Left lung (tissue), 10 donors: Measurements from ENCODE around the gene HPN. TPM values are rescaled to one million over a fixed set of nuclear protein-coding genes. Genes with fewer than 3 reads are reported as not detected.

Experiments
- ATAC-seq: fragments of 200-7000 bp; cut with Tn5 transposase; one replicate; pipeline ENCODE4 v1.9.1; 2020; ENCODE audit warnings: moderate library complexity
- DNase-seq, 4 donors: peaks; one replicate each; pipeline ENCODE4 v3.0.0-alpha.2; 2013 to 2020
- H3K27ac ChIP-seq, 2 donors: fragments of 200-600 bp; sonication (generic) in 1 of 2; one replicate each; pipeline versions ENCODE4 v1.5.0 to v1.8.0; 2020 to 2021
- H3K27me3 ChIP-seq, 2 donors: fragments of 200-600 bp; sonication (generic) in 1 of 2; one replicate each; pipeline versions ENCODE4 v1.5.0 to v1.8.0; 2020 to 2021
- H3K36me3 ChIP-seq, 2 donors: fragments of 200-600 bp; sonication (generic) in 1 of 2; one replicate each; pipeline versions ENCODE4 v1.5.0 to v1.8.0; 2020 to 2021
- H3K4me1 ChIP-seq, 2 donors: fragments of 200-600 bp; one replicate each; pipeline ENCODE4 v1.8.0; 2021
- H3K4me3 ChIP-seq, 2 donors: fragments of 200-600 bp; sonication (generic) in 1 of 2; one replicate each; pipeline versions ENCODE4 v1.5.0 to v1.8.0; 2020 to 2021; ENCODE audit warnings: mild to moderate bottlenecking in 1 of 2
- H3K9me3 ChIP-seq, 2 donors: fragments of 200-600 bp; sonication (generic) in 1 of 2; one replicate each; pipeline versions ENCODE4 v1.5.0 to v1.8.0; 2020 to 2021
- CTCF ChIP-seq, 2 donors: fragments of 200-600 bp; sonication (generic) in 1 of 2; IDR thresholded peaks; one replicate each; pipeline versions ENCODE4 v1.5.0 to v1.8.0; 2021; ENCODE audit warnings: antibody characterized with exemption in 2 of 2
- intact Hi-C, 2 donors: fragments of 100-400 bp; cut with DNase I; formaldehyde crosslinking; loops; one replicate each; pipeline versions ENCODE4 v1.11.2 to v1.14.2; 2022
- polyA plus RNA-seq, 6 donors: library from polyadenylated mRNA; unstranded; fragments of 120-200 nt; gene quantifications; one replicate each; pipeline ENCODE4 v1.2.1, GENCODE V29; 2013; ENCODE audit not compliant: insufficient read length in 6 of 6
- total RNA-seq, 2 donors: library from RNA; stranded (reverse); fragmentation: NEBNext Ultra II Directional; extraction: Animal tissue kit (Norgen Biotek cat#: 25700); gene quantifications; one replicate each; pipeline ENCODE4 v1.2.1, GENCODE V29; 2021
- donor health status: DM: no; HTN: yes; CAD: no.
- donor health status: DM: no; HTN: no; CAD: no.

HPN gene
- total and polyA plus RNA-seq, 8 donors, result 16.8 to 44.7 (median 32.2) TPM

GRCh38 chr19:35115177-35115951, 73.8 kb downstream of the HPN start, which contains the start of gene FXYD3:
Gene FXYD3 (plus strand): TSS chr19:35115823. CDS start chr19:35119377, 3,554 bp downstream.
- H3K27me3 ChIP-seq, result no peaks in the 10 kb centered on the region
- peak within 1 kb of the TSS; percentile 53 for H3K27ac ChIP-seq
- intact Hi-C loops, result no loop called here
- DNase-seq, result no peak
- H3K9me3 ChIP-seq, result no peaks in the 10 kb centered on the region
- no peaks in the 10 kb centered on the region for H3K36me3 ChIP-seq
- peak; percentile 6 for ATAC-seq
- H3K4me1 ChIP-seq, result peaks cover 0 to 25% of the 10 kb centered on the region in 2 donors
- TF ChIP-seq CTCF (IDR thresholded peaks at IDR 0.05), result no peak
- H3K4me3 ChIP-seq, result peak within 1 kb of the TSS; percentile 24 to 41

Other genes starting within 250 kb of the HPN start
- 1 to 10 TPM; 3.5 to 4.3 TPM for gene ZNF30, start 114.8 kb upstream of the HPN start, total RNA-seq
- gene ZNF30, start 114.8 kb upstream of the HPN start, polyA plus RNA-seq, result 10 to 100 TPM in 1 of 6 donors, 1 to 10 TPM in 5; 6.4 to 10.4 (median 8.4) TPM
- gene ZNF792, start 77.5 kb upstream of the HPN start, total RNA-seq, result 1 to 10 TPM; 8.5 to 9.9 TPM
- 10 to 100 TPM in 2 of 6 donors, 1 to 10 TPM in 4; 8.0 to 10.8 (median 9.7) TPM for gene ZNF792, start 77.5 kb upstream of the HPN start, polyA plus RNA-seq
- 100 to 1,000 TPM; 116 to 137 TPM for gene GRAMD1A, start 41.4 kb upstream of the HPN start, total RNA-seq
- 100 to 1,000 TPM in 5 of 6 donors, 10 to 100 TPM in 1; 92.7 to 136 (median 114) TPM for gene GRAMD1A, start 41.4 kb upstream of the HPN start, polyA plus RNA-seq
- gene SCN1B, start 11.3 kb upstream of the HPN start, total RNA-seq, result 1 to 10 TPM; 7.7 to 9.7 TPM
- 1 to 10 TPM in 3 of 6 donors, under 1 TPM in 3; 0.82 to 1.6 (median 1.0) TPM for gene SCN1B, start 11.3 kb upstream of the HPN start, polyA plus RNA-seq
- 100 to 1,000 TPM in 1 of 2 donors, 10 to 100 TPM in 1; 88.4 to 207 TPM for gene FXYD3, start 74.1 kb downstream of the HPN start, total RNA-seq
- gene FXYD3, start 74.1 kb downstream of the HPN start, polyA plus RNA-seq, result 10 to 100 TPM; 17.5 to 50.2 (median 21.1) TPM
- gene LGI4, start 93.3 kb downstream of the HPN start, total RNA-seq, result 1 to 10 TPM; 1.8 to 2.5 TPM
- 1 to 10 TPM; 2.0 to 3.4 (median 2.7) TPM for gene LGI4, start 93.3 kb downstream of the HPN start, polyA plus RNA-seq
- 10 to 100 TPM; 20.1 to 24.0 TPM for gene FXYD1, start 97.1 kb downstream of the HPN start, total RNA-seq
- gene FXYD1, start 97.1 kb downstream of the HPN start, polyA plus RNA-seq, result 10 to 100 TPM; 50.5 to 67.0 (median 53.6) TPM
- not detected for gene FXYD7, start 101.5 kb downstream of the HPN start, total RNA-seq
- 1 to 10 TPM in 2 of 6 donors, under 1 TPM in 4; 0.55 to 1.3 (median 0.74) TPM for gene FXYD7, start 101.5 kb downstream of the HPN start, polyA plus RNA-seq
- gene FXYD5, start 113.0 kb downstream of the HPN start, total RNA-seq, result 100 to 1,000 TPM; 111 to 123 TPM
- 10 to 100 TPM; 29.0 to 33.0 (median 31.3) TPM for gene FXYD5, start 113.0 kb downstream of the HPN start, polyA plus RNA-seq
- under 1 TPM in 1 of 2 donors, not detected in 1; 0.20 TPM for gene FAM187B, start 187.0 kb downstream of the HPN start, total RNA-seq
- gene FAM187B, start 187.0 kb downstream of the HPN start, polyA plus RNA-seq, result not detected
- 100 to 1,000 TPM in 1 of 2 donors, 10 to 100 TPM in 1; 65.4 to 130 TPM for gene LSR, start 207.3 kb downstream of the HPN start, total RNA-seq
- 10 to 100 TPM; 50.6 to 70.1 (median 60.1) TPM for gene LSR, start 207.3 kb downstream of the HPN start, polyA plus RNA-seq
- 100 to 1,000 TPM; 123 to 148 TPM for gene USF2, start 227.2 kb downstream of the HPN start, total RNA-seq
- gene USF2, start 227.2 kb downstream of the HPN start, polyA plus RNA-seq, result 100 to 1,000 TPM; 149 to 187 (median 165) TPM
- 1 to 10 TPM; 1.1 to 1.9 TPM for gene HAMP, start 240.8 kb downstream of the HPN start, total RNA-seq
- gene HAMP, start 240.8 kb downstream of the HPN start, polyA plus RNA-seq, result under 1 TPM; 0.20 to 0.85 (median 0.41) TPM